Measurements from ENCODE around the gene UBD. TPM values are rescaled to one million over a fixed set of nuclear protein-coding genes. Genes with fewer than 3 reads are reported as not detected.

UBD gene
- total RNA-seq, 2 donors from 2014 or later, result 0.86 to 10.3 TPM

DNA sequence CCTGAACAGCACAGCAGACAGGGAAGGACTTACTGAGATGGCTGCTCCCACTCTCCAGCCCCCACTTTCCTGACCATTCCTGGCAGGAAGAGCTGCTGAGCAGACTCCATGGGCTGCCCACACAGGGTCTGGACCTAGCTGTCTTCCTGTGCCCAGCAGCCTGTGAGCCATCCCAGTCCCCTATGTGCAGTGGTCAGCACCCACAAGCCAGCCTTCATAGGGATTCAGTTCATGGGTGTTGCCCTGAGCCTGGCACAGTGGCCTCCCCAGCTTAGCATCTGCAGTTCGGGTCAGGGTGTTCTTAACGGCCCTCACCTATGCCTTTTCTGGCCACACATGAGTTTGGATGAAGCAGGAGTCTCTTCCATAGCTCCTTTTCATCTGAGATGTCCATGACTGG lies 32.0 kb downstream of the UBD start:
- DNase-seq, result no peak
- H3K9me3 ChIP-seq, result no peaks in the 10 kb centered on the region
- no peaks in the 10 kb centered on the region for H3K36me3 ChIP-seq
- no peaks in the 10 kb centered on the region for H3K27me3 ChIP-seq
- TF ChIP-seq, protein P1, sequence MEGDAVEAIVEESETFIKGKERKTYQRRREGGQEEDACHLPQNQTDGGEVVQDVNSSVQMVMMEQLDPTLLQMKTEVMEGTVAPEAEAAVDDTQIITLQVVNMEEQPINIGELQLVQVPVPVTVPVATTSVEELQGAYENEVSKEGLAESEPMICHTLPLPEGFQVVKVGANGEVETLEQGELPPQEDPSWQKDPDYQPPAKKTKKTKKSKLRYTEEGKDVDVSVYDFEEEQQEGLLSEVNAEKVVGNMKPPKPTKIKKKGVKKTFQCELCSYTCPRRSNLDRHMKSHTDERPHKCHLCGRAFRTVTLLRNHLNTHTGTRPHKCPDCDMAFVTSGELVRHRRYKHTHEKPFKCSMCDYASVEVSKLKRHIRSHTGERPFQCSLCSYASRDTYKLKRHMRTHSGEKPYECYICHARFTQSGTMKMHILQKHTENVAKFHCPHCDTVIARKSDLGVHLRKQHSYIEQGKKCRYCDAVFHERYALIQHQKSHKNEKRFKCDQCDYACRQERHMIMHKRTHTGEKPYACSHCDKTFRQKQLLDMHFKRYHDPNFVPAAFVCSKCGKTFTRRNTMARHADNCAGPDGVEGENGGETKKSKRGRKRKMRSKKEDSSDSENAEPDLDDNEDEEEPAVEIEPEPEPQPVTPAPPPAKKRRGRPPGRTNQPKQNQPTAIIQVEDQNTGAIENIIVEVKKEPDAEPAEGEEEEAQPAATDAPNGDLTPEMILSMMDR (IDR thresholded peaks at IDR 0.05), result no peak
- H3K27ac ChIP-seq, result no peak overlapping the region
- no peak overlapping the region for H3K9ac ChIP-seq (ENCODE audit: low read depth in 2 of 2, low read length in 2 of 2)
- intact Hi-C loops (cut with DNase I), result no loop called here
- H3K4me1 ChIP-seq, result no peaks in the 10 kb centered on the region
- H3K4me3 ChIP-seq, result no peak overlapping the region

DNA sequence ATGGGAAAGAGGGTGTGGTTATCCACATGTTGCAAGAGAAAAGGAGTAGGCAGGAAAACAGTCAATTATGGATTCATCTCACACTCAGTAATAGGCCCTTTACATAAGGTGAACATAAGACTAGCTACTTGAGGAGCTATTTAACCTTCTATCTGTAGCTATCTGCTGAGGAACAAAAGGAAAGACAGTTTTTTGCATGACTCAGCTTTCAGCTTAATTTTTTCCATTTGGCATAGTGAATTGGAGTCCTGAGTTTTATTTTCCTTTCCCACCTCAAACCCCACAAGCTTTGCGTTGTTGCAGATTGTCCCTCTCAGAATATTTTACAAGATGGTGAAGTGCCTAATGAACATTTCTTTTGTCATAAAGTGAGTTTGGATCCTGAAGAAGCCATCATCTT lies 32.4 kb downstream of the UBD start:
- Histone ChIP-seq H3K36me3 (no peaks in the 10 kb centered on the region), H3K4me1 (no peaks in the 10 kb centered on the region), H3K4me3 (no peak overlapping the region), H3K9me3 (no peaks in the 10 kb centered on the region), H3K27ac (no peak overlapping the region), H3K27me3 (no peaks in the 10 kb centered on the region), H3K9ac (ENCODE audit: low read depth in 2 of 2, low read length in 2 of 2) (no peak overlapping the region)
- no peak for DNase-seq
- intact Hi-C loops (cut with DNase I), result no loop called here
- TF ChIP-seq, protein P1 (IDR thresholded peaks at IDR 0.05), result no peak

DNA sequence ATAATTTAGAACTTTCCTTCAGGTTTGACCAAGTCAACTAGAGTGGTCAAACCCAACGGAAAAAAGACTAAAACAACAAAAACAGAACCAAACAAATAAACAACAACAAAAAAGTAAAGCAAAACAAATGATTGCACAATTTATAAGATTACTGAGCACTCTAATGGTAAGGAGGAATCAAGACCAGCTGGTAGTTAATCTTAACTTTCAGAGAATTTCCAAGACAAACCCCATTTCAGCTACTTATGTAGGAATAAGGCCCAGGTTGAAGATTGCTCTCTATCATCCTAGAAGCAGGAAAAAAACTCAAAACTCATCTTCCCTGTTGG lies 34.3 kb downstream of the UBD start:
- Histone ChIP-seq H3K9ac (ENCODE audit: low read depth in 2 of 2, low read length in 2 of 2) (no peak overlapping the region), H3K4me1 (no peaks in the 10 kb centered on the region), H3K27me3 (no peaks in the 10 kb centered on the region), H3K9me3 (no peaks in the 10 kb centered on the region), H3K4me3 (no peak overlapping the region), H3K27ac (no peak overlapping the region), H3K36me3 (no peaks in the 10 kb centered on the region)
- TF ChIP-seq, protein P1 (IDR thresholded peaks at IDR 0.05), result no peak
- no peak for DNase-seq
- intact Hi-C loops (cut with DNase I), result no loop called here

DNA sequence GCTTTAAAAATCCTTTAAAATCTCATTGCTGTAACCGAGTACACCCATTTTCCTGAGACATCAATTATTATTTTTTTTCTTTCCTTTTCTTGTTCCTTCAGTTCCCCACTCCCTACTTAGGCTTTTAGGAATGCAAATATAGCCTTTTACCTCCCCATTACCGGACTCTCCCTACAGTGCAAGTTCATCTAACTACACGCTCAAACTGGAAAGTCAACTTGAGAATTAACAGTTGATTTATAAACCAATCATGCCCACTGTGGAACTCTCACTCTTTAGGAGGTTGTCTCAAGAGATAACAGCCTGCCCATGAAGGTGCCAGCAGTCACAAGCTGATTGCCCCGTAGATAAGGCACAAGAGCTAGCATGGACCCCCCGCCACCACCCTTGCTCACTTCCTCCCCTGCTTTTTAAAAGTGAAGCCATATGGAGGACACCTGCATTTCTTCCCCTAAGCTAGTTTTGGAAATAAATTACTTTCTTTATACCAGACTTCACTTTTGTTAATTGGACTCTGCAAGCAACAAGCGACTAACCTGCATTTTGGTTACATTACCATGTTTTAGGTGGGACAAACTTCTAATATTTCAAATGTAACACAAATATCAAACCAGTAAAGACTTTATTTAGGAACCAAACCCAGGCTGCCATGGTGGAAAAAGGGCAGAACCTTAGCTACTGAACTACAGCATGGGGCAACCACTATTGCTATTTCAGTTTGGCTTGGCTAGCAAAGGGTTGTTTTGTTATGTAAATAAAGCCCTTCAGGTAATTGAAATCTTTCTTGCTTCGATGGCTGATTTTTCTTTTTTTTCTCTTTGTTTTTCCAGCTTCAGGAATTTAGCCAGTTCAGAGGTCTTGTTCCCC lies 34.9 kb downstream of the UBD start:
- Histone ChIP-seq H3K36me3 (no peaks in the 10 kb centered on the region), H3K9ac (ENCODE audit: low read depth in 2 of 2, low read length in 2 of 2) (no peak overlapping the region), H3K9me3 (no peaks in the 10 kb centered on the region), H3K27me3 (no peaks in the 10 kb centered on the region), H3K4me3 (no peak overlapping the region), H3K4me1 (no peaks in the 10 kb centered on the region), H3K27ac (no peak overlapping the region)
- intact Hi-C loops (cut with DNase I), result no loop called here
- DNase-seq, result no peak
- TF ChIP-seq, protein P1 (IDR thresholded peaks at IDR 0.05), result no peak

DNA sequence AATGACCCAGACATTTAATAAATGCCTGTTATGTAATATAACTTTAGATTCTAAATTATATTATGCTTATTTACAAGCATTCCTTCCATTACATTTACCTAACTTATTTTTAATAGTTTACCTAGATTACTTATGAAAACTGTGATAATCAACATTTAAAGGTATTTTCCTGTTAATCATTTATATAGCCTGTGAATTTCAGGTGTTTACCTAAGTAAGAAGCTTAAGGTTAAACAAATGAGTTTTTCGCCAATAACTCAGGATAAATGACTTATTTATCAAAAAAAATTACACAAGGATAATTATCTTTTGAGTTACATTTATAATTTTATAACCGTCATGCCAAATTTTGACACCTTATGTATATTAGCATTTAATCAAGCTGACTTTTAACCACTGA lies 35.5 kb downstream of the UBD start:
- H3K9me3 ChIP-seq, result no peaks in the 10 kb centered on the region
- intact Hi-C loops (cut with DNase I), result no loop called here
- TF ChIP-seq, protein P1 (IDR thresholded peaks at IDR 0.05), result no peak

More for the DNA sequence above, 35.5 kb downstream of the UBD start:
- no peak for DNase-seq
- H3K4me3 ChIP-seq, result no peak overlapping the region
- H3K9ac ChIP-seq (ENCODE audit: low read depth in 2 of 2, low read length in 2 of 2), result no peak overlapping the region
- H3K4me1 ChIP-seq, result no peaks in the 10 kb centered on the region
- no peaks in the 10 kb centered on the region for H3K36me3 ChIP-seq
- H3K27me3 ChIP-seq, result no peaks in the 10 kb centered on the region
- H3K27ac ChIP-seq, result no peak overlapping the region

Measured in colonic mucosa (tissue), 4 donors.